ENCODE results near the gene SYNGR2. TPM values are rescaled to one million over a fixed set of nuclear protein-coding genes. Genes with fewer than 3 reads are reported as not detected.

Gene SYNGR2, protein sequence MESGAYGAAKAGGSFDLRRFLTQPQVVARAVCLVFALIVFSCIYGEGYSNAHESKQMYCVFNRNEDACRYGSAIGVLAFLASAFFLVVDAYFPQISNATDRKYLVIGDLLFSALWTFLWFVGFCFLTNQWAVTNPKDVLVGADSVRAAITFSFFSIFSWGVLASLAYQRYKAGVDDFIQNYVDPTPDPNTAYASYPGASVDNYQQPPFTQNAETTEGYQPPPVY
- total RNA-seq, result 10 to 100 TPM; 63.6 to 64.0 TPM

DNA sequence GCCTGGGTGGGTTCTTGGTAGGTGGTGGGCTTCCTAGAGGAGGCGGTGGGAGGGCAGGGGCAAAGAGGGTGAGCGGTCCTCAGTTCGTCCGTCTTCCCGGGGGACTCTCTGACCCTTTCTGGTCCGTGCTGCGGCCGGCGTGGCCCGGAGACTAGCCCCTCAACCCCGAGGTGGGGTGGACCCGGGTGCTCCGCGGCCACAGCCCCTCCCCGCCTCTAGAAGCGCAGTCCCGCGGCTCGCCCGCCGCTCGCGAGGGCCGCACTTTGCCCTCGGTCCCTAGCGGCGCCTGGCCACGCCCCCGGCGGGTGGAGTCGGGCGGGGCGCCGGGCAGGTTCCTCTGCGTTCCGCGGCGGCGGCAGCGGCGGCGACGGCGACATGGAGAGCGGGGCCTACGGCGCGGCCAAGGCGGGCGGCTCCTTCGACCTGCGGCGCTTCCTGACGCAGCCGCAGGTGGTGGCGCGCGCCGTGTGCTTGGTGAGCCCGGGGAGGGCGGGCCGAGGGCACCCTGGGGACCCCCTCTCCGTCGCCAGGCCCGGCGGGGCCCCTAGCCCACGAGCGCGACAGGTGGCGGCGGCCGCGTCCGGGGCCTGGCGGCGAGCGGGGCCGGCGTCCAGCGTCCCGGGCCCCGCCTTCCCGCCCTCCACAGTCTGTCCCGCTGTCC is at the start of gene SYNGR2:
Gene SYNGR2 (plus strand): TSS at position 340 of the 661 bp plus-strand sequence. CDS start 36 bp downstream, at position 376.
- CTCF ChIA-PET, result interaction anchor here (1.8 kb wide), 1 partner anchor 38 kb away, joined by 5 read pairs; the partner anchor contains the start of gene TMC8
- Mint-ChIP-seq H3K27ac (peak within 1 kb of the TSS; percentile 66), H3K4me3 (peak within 1 kb of the TSS; percentile 67), H3K36me3 (ENCODE audit: low read depth) (peaks cover 19% of the 10 kb centered on the region), H3K27me3 (no peaks in the 10 kb centered on the region), H3K4me1 (peaks cover 38% of the 10 kb centered on the region), H3K9me3 (no peaks in the 10 kb centered on the region)
- peak; percentile 89 for DNase-seq
- POLR2A ChIA-PET, result interaction anchor here (0.9 to 10.2 kb wide), 8 partner anchors 10 to 43 kb away, joined by 3 to 69 read pairs (median 8); partner anchors contain the start of genes AFMID, TK1, TMC6 and TMC8

DNA sequence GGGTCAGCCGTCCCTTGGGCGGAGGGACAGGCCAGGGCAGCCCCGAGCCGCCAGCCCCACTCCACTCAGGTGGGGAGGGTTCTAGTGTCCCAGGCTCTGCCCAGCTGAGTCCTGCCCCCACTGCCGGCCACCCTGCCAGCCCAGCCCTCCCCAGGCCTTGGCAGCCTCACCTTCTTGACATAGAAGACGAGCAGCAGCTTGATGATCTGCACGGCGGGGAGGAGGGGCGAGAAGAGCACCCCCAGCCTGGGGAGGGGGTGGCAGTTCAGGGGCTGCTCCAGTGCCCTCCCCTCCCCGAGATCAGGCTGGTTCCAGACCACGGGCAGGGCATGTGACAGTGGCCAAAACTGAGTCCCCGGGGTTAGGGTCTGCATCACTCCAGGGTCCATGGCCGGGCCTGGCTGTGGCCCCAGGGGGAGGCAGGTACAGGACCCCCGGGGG is 49.6 kb upstream of the SYNGR2 start:
- Mint-ChIP-seq H3K4me1 (peaks cover 63% of the 10 kb centered on the region), H3K4me3 (no peak overlapping the region), H3K36me3 (ENCODE audit: low read depth) (peaks cover 66% of the 10 kb centered on the region), H3K27ac (no peak overlapping the region), H3K9me3 (no peaks in the 10 kb centered on the region), H3K27me3 (no peaks in the 10 kb centered on the region)
- ChIA-PET CTCF (interaction anchor here (1.3 to 10.1 kb wide), 2 partner anchors 11 to 18 kb away, joined by 6 to 106 read pairs; partner anchors contain the start of gene TMC8), POLR2A (interaction anchor here (5.8 to 15.0 kb wide), 2 partner anchors 10 to 20 kb away, joined by 68 to 332 read pairs; partner anchors contain the start of genes TMC6 and TMC8)
- no peak for DNase-seq

DNA sequence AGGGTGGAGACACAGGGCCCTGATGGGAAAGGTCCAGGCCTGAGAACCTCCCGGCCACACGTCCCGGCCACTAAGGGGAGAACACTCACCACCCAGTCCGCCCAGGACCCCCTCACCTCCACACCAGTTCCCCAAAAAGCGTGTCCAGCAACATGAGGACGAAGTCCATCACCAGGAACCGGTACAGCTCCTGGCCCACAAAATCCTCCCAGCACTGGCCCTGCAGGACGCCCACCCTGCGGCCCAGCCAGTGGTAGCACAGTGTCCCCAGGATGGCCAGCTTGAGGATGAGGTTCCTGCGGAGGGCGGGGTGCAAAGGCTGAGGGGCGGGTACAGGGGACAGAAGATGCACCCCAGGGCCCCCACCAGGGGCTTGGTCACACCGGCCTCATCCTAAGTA is 47.8 kb upstream of the SYNGR2 start:
- H3K4me3 Mint-ChIP-seq, result peak overlapping the region; percentile 30

DNA sequence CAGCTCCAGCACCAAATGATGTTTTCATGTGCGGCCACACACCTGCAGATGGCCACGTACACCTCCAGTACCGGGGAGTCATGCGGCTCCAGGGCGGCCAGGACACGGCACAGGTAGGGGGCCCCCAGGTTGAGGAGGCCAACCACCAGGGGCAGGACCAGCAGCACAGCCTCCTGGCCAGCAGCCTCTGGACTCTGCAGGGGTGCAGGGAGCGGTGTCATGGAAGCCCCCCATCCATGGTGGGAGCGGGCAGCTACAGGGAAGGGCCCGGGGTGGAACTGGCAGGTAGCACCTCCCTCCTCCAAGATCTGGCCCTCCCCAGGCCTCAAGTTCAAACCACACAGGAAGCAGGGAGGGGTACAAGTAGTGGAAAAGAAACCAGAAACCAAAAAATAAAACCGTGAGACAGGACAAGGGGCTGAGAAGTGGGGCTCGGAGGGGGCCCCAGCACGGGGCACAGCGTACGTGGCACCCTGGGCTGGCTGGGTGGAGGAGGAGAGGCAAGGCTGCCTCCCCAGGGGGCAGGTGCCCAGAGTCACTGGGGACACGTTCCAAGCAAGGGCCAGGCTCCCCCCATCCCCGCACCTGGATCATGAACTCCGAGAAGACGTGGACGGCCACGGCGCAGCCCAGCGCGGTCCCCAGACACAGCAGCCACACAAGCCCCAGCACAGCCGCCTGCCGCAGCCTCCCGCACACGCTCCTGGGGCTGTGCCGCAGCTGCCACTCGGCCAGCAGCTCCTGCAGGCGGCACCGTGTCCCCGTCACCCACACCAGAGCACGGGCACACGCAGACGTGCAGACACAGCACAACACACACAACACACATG is 47.2 kb upstream of the SYNGR2 start:
- POLR2A ChIA-PET, result interaction anchor here (1.1 to 16.9 kb wide), 6 partner anchors 8 to 163 kb away, joined by 3 to 332 read pairs (median 36); partner anchors contain the start of genes BIRC5, TMC6, TMC8 and TNRC6C
- H3K27me3 Mint-ChIP-seq, result no peaks in the 10 kb centered on the region

More for the DNA sequence above, 47.8 kb upstream of the SYNGR2 start:
- no peak for DNase-seq
- ChIA-PET POLR2A (interaction anchor here (1.1 to 16.9 kb wide), 5 partner anchors 8 to 163 kb away, joined by 3 to 332 read pairs (median 68); partner anchors contain the start of genes TMC6, TMC8 and TNRC6C), CTCF (interaction anchor here (10.1 kb wide), 1 partner anchor 16 kb away, joined by 106 read pairs; no protein-coding TSS in a partner anchor)
- Mint-ChIP-seq H3K27me3 (no peaks in the 10 kb centered on the region), H3K27ac (peak overlapping the region; percentile 49), H3K36me3 (ENCODE audit: low read depth) (peaks cover 68% of the 10 kb centered on the region), H3K4me1 (peaks cover 63% of the 10 kb centered on the region), H3K9me3 (no peaks in the 10 kb centered on the region)

DNA sequence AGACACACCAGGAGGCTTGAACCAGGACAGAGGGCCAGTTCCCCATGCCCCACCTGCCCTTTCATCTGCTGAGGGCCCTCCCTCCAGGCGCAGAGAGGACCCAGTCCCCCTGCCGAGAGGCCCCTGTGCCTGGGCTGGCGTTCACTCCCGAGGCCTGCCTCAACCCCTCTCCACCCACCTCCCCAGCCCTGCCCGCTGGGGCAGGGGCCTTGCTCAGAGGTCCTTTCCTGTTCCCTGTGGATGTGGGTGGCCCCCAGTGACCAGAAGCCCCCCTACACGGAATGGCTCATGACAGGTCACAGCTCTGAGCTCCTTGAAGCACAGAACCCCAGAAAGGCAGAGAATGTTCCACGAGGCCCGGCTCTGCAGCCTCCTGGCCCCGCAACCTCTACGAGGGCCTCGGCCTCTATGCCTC is 46.6 kb upstream of the SYNGR2 start:
- ChIA-PET POLR2A (interaction anchor here (1.6 to 16.9 kb wide), 5 partner anchors 7 to 164 kb away, joined by 3 to 332 read pairs (median 68); partner anchors contain the start of genes BIRC5, TMC6, TMC8 and TNRC6C), CTCF (interaction anchor here (0.9 to 10.1 kb wide), 2 partner anchors 9 to 15 kb away, joined by 4 to 106 read pairs; no protein-coding TSS in a partner anchor)
- H3K27me3 Mint-ChIP-seq, result no peaks in the 10 kb centered on the region
- peak overlapping the region; percentile 88 for H3K27ac Mint-ChIP-seq
- H3K36me3 Mint-ChIP-seq (ENCODE audit: low read depth), result peaks cover 74% of the 10 kb centered on the region
- no peaks in the 10 kb centered on the region for H3K9me3 Mint-ChIP-seq
- H3K4me1 Mint-ChIP-seq, result peaks cover 70% of the 10 kb centered on the region
- peak overlapping the region; percentile 84 for H3K4me3 Mint-ChIP-seq
- no peak for DNase-seq

More for the DNA sequence above, 47.2 kb upstream of the SYNGR2 start:
- CTCF ChIA-PET, result interaction anchor here (0.9 to 10.1 kb wide), 2 partner anchors 9 to 15 kb away, joined by 4 to 106 read pairs; no protein-coding TSS in a partner anchor
- DNase-seq, result peak; percentile 78
- H3K4me3 Mint-ChIP-seq, result peak overlapping the region; percentile 84
- peak overlapping the region; percentile 88 for H3K27ac Mint-ChIP-seq
- H3K4me1 Mint-ChIP-seq, result peaks cover 66% of the 10 kb centered on the region
- no peaks in the 10 kb centered on the region for H3K9me3 Mint-ChIP-seq
- peaks cover 72% of the 10 kb centered on the region for H3K36me3 Mint-ChIP-seq (ENCODE audit: low read depth)

DNA sequence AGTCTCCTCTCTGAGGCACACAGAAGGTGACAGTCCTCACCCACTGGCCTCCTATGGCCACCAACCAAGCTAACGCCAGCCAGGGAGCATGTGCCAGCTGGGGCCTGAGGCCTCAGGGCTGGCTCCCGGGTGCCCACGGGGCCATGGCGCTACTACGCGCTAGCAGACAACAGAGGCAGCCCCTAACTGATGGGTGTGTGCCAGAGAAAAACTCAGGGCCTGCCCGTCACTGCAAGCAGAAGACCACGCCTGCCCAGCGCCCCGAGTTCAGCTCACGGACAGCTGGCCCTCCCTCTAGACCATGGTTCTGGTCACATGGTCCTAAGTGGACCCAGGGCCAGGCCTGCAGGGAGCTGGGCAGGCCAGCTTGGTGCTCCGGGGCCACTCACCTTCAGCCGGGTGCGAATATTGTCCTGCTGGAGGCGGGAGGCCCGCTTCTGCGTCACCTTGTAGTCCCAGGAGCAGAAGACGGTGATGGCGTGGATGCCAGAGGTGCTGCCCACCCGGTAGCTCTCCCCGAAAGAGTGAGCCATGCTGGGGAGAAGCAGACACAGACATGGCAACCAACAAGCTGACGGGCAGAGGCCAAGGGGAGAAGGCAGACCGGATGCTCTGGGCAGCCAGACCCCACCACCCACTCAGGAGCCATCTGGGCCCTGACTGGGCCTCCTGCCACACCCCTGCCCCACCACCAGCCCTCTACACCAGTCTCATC is 46.0 kb upstream of the SYNGR2 start:
- H3K27ac Mint-ChIP-seq, result peak overlapping the region; percentile 88
- CTCF ChIA-PET, result interaction anchor here (0.9 to 10.1 kb wide), 2 partner anchors 10 to 14 kb away, joined by 4 to 106 read pairs; no protein-coding TSS in a partner anchor
- peaks cover 69% of the 10 kb centered on the region for H3K4me1 Mint-ChIP-seq
- peaks cover 77% of the 10 kb centered on the region for H3K36me3 Mint-ChIP-seq (ENCODE audit: low read depth)
- H3K9me3 Mint-ChIP-seq, result no peaks in the 10 kb centered on the region
- no peaks in the 10 kb centered on the region for H3K27me3 Mint-ChIP-seq
- POLR2A ChIA-PET, result interaction anchor here (1.6 to 16.9 kb wide), 5 partner anchors 7 to 164 kb away, joined by 3 to 332 read pairs (median 68); partner anchors contain the start of genes BIRC5, TMC6, TMC8 and TNRC6C
- H3K4me3 Mint-ChIP-seq, result peak overlapping the region; percentile 84
- peak; percentile 19 for DNase-seq

DNA sequence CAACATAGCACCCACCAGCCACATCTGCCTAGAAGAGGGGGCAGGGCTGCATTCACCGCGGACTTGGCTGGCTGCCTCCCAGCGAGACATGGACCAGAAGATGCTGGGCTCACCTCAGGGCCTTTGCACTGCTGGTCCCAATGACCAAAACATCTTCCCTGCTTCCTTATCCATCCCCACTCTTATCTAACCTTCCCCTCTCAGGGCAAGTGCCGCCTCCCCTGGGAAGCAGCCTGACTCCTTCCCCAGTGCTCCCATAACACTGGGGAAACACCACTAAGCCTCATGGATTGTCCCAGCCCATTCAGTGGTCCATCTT is 45.5 kb upstream of the SYNGR2 start:
- Mint-ChIP-seq H3K27ac (peak overlapping the region; percentile 88), H3K4me3 (peak overlapping the region; percentile 84), H3K9me3 (no peaks in the 10 kb centered on the region), H3K4me1 (peaks cover 69% of the 10 kb centered on the region), H3K27me3 (no peaks in the 10 kb centered on the region), H3K36me3 (ENCODE audit: low read depth) (peaks cover 80% of the 10 kb centered on the region)
- ChIA-PET POLR2A (interaction anchor here (5.8 to 16.9 kb wide), 3 partner anchors 6 to 16 kb away, joined by 68 to 332 read pairs (median 197); partner anchors contain the start of genes TMC6 and TMC8), CTCF (interaction anchor here (10.1 kb wide), 1 partner anchor 14 kb away, joined by 106 read pairs; no protein-coding TSS in a partner anchor)
- DNase-seq, result no peak

DNA sequence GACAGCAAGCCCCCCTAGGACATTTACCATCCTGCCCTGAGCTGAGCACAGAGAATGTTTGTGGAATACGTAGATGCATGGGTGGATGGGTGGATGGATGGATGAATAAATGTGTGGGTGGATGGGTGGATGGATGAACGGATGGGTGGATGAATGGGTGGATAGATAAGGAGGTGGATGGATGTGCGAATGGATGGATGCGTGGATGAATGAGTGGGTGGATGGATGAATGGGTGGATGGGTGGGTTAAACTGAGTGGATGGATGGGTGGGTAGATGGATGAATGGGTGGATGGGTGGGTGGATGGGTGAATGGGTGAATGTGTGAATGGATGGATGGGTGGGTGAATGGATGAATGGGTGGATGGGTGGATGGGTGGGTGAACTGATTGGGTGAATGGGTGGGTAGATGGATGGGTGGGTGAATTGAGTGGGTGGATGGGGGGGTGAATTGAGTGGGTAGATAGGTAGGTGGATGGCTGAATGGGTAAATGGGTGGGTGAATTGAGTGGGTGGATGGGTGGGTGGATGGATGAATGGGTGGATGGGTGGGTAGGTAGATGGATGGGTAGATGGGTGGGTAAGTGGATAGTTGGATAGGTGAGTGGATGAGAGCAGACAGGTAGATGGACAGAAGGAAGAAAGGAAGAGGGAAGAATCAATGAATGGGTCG is 45.0 kb upstream of the SYNGR2 start:
- Mint-ChIP-seq H3K4me1 (peaks cover 66% of the 10 kb centered on the region), H3K36me3 (ENCODE audit: low read depth) (peaks cover 77% of the 10 kb centered on the region), H3K27me3 (no peaks in the 10 kb centered on the region), H3K27ac (peak overlapping the region; percentile 88), H3K4me3 (peak overlapping the region; percentile 84), H3K9me3 (no peaks in the 10 kb centered on the region)
- DNase-seq, result no peak
- POLR2A ChIA-PET, result interaction anchor here (5.8 to 16.9 kb wide), 3 partner anchors 6 to 15 kb away, joined by 68 to 332 read pairs (median 197); partner anchors contain the start of genes TMC6 and TMC8
- CTCF ChIA-PET, result interaction anchor here (10.1 kb wide), 1 partner anchor 13 kb away, joined by 106 read pairs; no protein-coding TSS in a partner anchor

DNA sequence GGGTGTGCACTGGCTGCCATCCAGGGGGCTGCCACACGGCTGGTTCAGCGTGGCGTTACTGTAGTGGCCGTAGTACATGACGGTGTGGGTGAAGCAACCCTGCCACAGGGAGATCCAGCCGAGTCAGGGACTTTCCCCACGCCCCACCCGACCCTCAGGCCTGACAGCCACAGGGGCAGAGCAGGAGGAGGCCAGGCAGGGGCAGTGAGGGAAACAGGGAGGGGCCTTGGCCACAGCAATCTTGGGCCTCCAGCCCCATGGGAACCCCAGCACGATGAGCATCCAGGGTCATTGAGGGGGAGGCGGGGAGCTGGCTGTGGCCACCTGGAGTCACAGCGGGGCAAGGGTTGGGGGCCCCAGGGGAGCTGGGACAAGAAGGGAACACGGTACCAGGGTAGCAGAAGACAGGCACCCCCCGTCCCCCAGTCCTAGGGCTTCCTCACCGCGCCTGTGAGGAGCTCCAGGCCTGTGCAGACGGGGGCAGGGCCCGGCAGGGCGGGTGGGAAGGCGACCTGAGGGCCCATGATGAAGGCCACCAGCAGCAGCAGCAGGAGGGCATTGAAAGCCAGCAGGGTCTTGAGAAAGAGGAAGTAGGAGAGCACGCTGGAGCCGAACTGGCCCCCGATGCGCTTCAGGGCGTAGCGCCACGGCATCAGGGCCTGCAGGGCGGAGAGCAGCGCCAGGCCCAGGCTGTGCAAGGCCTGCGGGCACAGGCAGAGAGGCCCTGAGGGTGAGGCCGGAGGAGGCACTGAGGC is 44.1 kb upstream of the SYNGR2 start:
- Mint-ChIP-seq H3K27me3 (no peaks in the 10 kb centered on the region), H3K36me3 (ENCODE audit: low read depth) (peaks cover 76% of the 10 kb centered on the region), H3K9me3 (no peaks in the 10 kb centered on the region), H3K27ac (peak overlapping the region; percentile 54), H3K4me1 (peaks cover 70% of the 10 kb centered on the region), H3K4me3 (peak overlapping the region; percentile 84)
- ChIA-PET POLR2A (interaction anchor here (15.0 to 16.9 kb wide), 2 partner anchors 12 to 14 kb away, joined by 197 to 332 read pairs; no protein-coding TSS in a partner anchor), CTCF (interaction anchor here (1.2 to 10.1 kb wide), 2 partner anchors 11 to 12 kb away, joined by 5 to 106 read pairs; no protein-coding TSS in a partner anchor)
- DNase-seq, result no peak

DNA sequence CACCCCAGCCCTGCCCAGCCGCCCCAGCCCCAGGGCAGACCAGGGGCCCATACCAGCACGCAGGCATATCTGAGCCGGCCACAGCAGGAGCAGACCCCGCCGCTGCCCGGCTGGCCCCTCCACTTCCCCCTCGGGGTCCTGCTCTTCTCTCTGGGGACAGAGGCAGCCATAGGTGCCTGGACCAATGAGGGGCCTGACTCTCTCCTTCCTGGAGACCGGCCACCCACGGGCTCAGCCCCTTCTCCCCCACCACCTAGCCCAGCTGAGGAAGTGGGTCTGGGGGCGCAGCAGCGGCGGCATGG is 43.6 kb upstream of the SYNGR2 start:
- Mint-ChIP-seq H3K9me3 (no peaks in the 10 kb centered on the region), H3K4me1 (peaks cover 71% of the 10 kb centered on the region), H3K4me3 (peak overlapping the region; percentile 88), H3K36me3 (ENCODE audit: low read depth) (peaks cover 75% of the 10 kb centered on the region), H3K27ac (peak overlapping the region; percentile 91), H3K27me3 (no peaks in the 10 kb centered on the region)
- ChIA-PET POLR2A (interaction anchor here (0.7 to 16.9 kb wide), 4 partner anchors 12 to 134 kb away, joined by 3 to 332 read pairs (median 100); partner anchors contain the start of gene SYNGR2), CTCF (interaction anchor here (1.2 to 10.1 kb wide), 2 partner anchors 12 kb away, joined by 5 to 106 read pairs; no protein-coding TSS in a partner anchor)
- DNase-seq, result no peak
